Central memory CD4-positive, alpha-beta T cell (primary cell): Measurements from ENCODE around the gene TRIP10.
"Not testable (repeated sequence)": the region's sequence is repeated elsewhere in the genome, so short reads cannot be mapped to it uniquely, and the experiment has no call there.

Experiments used
- DNase-seq: peaks from one replicate; pipeline ENCODE4 v3.0.0; 2022

TRIP10 gene

DNA sequence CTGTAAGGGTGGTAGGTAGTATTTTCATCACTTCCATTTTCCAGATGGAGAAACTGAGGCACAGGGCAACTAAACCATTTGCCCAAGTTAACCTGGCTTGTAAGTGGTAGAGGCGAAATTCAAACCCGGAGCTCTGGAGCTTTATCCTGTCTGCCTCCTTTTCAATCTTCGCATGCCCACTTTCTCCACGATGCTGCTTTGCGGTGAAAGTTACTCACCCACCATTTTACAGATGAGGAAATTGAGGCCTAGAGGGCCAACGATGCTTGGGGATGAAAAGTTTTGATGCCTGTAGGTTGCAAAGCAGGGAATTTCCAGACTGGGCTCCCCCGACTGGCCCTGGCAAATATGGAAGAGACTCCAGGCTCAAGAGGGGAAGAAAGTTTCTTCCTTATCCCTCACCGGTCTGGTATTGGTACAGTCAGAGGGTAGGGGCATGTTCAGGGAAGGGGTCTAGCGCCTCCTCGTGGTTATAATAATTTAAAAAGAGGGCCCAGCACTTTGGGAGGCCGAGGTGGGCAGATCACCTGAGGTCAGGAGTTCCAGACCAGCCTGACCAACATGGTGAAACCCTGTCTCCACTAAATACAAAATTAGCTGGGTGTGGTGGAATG, 29.6 kb downstream of the TRIP10 start:
- DNase-seq: no peak

DNA sequence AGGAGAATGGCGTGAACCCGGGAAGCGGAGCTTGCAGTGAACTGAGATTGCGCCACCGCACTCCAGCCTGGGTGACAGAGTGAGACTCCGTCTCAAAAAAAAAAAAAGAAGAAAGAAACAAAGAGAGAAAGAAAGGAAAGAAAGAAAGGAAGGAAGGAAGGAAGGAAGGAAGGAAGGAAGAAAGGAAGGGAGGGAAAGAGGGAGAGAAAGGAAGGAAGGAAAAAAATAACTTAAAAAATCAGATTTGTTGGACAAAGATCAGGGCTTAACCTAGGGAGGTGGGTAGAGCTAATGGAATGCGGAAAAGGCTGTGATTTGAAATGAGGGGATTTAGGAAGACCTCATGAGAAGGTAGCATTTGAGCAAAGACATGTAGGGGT, 32.2 kb downstream of the TRIP10 start:
- DNase-seq: not testable (repeated sequence)

DNA sequence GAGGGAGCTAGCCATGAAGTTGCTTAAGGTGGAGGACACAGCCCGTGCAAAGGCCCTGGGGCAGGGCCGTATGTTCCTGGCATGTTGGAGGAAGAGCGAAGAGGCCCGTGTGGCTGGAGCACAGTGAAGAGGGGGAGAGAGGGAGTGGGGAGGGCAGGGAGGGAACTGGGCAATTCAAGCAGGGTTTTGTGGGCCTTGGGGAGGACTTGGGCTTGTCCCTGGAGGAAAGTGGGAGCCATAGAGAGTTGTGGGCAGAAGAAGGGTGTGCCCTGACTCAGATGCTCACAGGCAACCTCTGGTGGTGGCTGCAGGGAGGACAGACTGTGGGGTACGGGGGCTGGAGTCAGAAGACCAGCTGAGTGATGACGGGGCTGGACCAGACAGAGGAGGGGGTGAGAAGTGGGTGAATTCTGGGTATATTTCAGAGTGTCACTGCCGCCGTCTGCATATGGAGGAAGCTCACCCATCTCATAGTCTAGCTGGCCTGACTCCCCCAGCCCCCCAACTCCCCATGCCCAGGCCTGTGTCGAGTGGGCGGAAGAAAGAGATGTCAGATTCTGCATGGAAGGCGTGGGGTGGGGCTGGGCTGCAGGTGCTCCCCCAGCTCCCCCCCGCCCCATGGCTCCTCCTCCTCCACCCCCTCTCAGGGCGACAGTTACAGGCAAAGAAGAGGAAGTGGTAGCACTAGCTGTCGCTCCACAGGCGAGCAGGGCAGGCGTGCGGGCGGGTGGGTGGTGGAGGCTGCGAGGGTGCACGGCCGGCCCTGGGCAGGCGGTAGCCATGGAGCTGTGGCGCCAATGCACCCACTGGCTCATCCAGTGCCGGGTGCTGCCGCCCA, 32.8 kb downstream of the TRIP10 start, which contains the start of gene VAV1:
VAV1 (plus strand) TSS at position 681 of the 838 bp plus-strand sequence; CDS start at position 781, 100 bp downstream.
- DNase-seq: peak; percentile 78

DNA sequence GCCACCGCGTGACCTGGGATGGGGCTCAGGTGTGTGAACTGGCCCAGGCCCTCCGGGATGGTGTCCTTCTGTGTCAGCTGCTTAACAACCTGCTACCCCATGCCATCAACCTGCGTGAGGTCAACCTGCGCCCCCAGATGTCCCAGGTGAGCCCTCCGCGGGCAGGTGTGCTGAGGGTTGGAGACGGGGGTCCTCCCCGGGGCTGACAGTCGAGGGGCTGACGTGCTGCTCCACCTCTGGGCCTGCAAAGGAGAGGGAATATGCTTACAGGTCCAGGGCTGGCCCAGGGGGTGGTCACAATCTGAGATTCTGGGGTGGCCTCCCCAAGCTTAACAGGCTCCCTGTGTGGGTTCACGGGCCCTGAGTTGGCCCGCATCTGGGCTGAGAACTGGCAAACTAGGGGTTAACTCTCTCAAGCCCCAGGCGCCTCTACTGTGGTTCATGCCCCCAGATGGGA, 33.4 kb downstream of the TRIP10 start:
- no peak for DNase-seq

DNA sequence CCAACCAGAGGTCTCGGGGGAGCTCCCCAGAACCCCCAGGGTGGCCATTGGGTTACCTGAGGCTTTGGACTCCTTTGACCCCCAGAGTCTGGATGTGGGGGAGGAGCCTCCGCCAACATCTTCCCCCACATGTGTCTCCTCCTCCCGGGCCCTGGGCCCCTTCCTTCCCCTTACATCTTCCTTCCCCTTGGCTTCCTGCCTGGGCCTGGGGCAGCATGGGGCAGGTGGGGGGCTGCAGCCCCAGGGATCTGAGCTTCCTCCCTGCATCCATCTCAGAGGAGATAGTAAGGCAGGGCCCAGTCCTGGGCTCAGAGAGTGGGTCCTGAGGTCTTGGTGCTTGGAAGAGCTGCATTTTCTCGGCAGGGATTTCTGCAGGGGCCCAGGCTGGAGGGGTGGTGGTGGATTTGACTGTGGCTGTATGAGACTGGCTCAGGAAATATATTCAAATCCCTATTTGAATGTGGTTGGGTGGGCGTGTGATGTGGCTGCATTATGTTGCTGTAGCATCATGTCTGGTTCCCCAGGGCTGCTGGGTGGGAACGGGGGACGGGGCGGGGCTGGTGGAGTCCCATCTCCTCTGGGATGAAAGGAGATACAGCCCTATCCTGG, 33.9 kb downstream of the TRIP10 start:
- DNase-seq: peak; percentile 30

DNA sequence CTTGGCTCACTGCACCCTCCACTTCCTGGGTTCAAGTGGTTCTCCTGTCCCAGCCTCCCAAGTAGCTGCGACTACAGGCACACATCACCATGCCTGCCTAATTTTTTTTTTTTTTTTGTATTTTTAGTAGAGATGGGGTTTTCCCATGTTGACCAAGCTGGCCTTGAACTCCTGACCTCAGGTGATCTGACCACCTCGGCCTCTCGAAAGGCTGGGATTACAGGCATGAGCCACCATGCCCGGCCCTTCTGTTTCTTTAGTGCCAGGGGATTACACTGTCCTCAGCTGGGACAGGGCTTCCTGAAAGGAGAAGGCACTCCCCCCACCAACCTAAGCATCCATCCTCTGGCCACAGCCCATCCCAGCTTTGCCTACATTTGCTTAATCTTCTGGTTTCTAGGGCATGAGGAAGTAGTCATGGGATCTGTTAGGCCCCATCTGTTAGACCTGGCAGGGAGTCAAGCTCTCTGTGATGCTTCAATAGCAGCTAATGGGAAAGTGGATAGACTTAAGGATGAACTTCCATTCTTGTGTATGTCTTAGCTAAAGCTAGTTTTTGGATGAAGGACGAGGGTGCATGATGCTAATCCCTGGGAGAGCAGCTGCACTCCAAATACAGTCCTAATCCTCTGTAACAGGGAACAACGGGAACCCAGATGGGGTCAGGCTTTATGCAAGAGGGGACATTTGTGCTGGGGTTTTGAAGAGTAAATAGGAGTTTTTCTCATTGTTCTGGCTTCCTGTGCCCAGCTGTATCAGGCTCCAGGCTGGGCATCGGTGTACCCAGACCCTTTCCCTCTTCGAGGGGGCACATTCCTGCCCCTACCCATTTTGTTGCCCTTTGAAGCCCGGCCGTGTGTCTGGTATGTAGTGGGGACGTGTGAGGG, 35.6 kb downstream of the TRIP10 start:
- no peak for DNase-seq

DNA sequence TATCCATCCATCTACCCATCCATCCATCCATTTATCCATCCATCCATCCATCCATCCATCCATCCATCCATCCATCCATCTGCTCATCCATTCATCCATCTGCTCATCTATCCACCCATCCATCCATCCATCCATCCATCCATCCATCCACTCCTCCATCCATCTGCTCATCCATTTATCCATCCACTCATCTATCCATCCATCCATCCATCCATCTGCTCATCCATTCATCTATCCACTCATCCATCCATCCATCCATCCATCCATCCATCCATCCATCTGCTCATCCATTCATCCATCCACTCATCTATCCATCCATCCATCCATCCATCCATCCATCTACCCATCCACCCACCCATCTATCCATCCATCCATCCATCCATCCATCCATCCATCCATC, 36.6 kb downstream of the TRIP10 start:
- DNase-seq: not testable (repeated sequence)

- DNase-seq: no peak
Measured at GRCh38 chr19:6776999-6777398, 37.5 kb downstream of the TRIP10 start.

DNA sequence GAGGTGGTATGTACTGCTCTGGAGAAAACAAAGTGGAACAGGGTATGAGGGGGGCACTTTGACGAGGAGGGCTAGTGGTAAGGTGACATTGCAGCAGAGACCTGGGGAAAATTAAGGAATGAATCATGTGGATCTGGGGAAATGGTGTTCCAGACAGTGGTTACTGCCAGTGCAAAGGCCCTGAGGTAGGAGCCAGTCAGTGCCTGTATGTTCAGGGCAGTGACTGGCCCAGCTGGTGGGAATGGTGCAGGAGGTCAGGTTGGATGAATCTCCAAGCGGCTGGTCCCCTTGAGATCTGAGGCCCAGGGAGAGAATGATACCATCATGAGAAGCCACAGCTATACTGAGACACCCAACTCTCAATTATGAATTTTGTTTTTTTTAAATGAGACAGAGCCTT, 38.0 kb downstream of the TRIP10 start:
- no peak for DNase-seq

DNA sequence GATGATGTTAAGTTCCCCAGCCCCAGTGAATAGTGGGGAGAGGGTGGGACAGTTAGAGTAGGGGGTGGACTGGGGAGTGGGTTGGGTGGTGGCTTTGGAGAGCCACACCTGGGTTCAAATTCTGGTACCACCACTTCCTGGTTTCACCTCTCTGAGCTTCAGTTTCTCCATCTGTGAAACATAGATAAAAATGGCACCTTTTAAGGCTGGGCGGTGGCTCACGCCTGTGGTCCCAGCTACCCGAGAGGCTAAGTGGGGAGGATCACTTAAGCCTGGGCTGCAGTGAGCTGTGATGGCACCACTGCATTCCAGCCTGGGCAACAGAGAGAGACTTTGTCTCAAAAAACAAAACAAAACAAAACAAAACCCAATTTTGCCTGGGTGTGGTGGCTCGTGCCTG, 38.9 kb downstream of the TRIP10 start:
- DNase-seq: no peak

GRCh38 chr19:6779206-6779605, 39.7 kb downstream of the TRIP10 start:
- no peak for DNase-seq

DNA sequence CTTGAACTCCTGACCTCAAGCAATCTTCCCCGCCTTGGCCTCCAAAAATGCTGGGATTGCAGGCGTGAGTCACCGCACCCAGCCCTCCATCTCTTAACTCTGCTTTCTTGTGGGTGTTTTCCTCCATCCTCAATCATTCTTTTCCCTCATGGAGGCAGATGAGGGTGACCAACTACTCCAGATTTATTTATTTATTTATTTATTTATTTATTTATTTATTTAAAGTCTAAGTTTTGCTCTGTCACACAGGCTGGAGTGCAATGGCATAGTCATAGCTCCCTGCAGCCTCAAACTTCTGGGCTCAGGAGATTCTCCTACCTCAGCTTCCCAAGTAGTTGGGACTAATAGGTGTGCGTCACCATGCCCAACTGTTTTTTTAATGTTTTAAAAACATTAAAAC, 47.9 kb downstream of the TRIP10 start:
- DNase-seq: no peak

- no peak for DNase-seq
Measured at GRCh38 chr19:6788896-6789295, 49.4 kb downstream of the TRIP10 start.

- no peak for DNase-seq
Measured at GRCh38 chr19:6790194-6791128, 51.0 kb downstream of the TRIP10 start.

DNA sequence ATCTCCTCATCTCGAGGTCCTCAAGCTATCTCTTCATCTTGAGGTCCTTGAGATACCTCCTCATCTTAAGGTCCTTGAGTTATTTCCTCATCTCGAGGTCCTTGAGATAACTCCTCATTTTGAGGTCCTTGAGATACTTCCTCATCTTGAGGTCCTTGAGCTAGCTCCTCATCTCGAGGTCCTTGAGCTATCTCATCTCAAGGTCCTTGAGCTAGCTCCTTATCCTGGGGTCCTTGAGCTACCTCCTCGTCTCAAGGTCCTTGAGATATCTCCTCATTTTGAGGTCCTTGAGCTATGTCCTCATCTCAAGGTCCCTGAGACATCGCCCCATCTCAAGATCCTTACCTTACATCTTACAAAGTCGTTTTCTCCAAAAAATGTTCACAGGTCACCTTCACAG, 51.8 kb downstream of the TRIP10 start:
- DNase-seq: no peak

- no peak for DNase-seq
Measured at GRCh38 chr19:6793411-6793810, 53.9 kb downstream of the TRIP10 start.

DNA sequence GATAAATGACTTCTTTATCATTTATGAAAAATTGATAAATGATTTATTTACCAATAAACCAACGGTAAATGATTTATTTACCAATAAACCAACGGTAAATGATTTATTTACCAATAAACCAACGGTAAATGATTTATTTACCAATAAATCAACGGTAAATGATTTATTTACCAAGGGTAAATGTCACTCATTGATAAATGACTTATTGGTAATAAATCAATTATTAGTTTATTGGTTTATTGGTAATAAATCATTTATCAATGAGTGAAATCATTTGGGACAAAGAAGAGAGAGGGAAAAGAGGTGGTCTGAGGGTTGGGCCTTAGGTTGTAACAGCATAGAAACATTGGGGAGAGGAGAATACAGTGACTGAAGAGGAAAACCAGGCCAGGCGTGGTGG, 54.5 kb downstream of the TRIP10 start:
- DNase-seq: no peak

GRCh38 chr19:6794686-6795431, 55.4 kb downstream of the TRIP10 start:
- no peak for DNase-seq

DNA sequence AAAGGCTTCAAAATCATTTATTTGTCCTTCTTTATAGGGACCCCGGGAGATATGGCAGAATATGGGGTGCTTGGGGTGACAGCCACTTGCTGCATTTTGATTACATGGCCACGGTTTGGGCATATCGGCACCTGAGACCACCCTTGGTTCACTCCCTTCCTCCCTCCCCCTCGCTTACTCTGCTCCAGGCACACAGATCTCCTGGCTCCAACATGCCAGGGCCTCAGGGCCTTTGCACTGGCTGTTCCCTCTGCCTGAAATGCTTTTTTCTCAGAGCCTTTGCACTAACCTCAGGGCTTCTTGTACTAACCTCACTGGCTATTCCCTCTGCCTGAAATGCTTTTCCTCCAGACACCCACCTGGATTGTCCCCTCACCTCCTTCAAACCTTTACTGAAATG, 56.8 kb downstream of the TRIP10 start:
- DNase-seq: no peak

GRCh38 chr19:6797646-6798045, 58.2 kb downstream of the TRIP10 start:
- no peak for DNase-seq
